Mononuclear cell (primary cell): ENCODE results near the gene TMOD2. TPM values are rescaled to one million over a fixed set of nuclear protein-coding genes. Genes with fewer than 3 reads are reported as not detected.

Experiments
- H3K27me3 ChIP-seq: 2 replicates; pipeline ENCODE4 v1.6.0; 2011; ENCODE audit warnings: low read length, control low read depth; ENCODE audit not compliant: insufficient read depth
- H3K4me1 ChIP-seq: 2 replicates; pipeline ENCODE4 v1.5.1; 2011; ENCODE audit warnings: mild to moderate bottlenecking, low read length, control low read depth; ENCODE audit not compliant: insufficient read depth
- H3K4me3 ChIP-seq: 2 replicates; pipeline ENCODE4 v1.5.1; 2011; ENCODE audit warnings: mild to moderate bottlenecking, low read length, moderate library complexity
- H3K9me3 ChIP-seq: 2 replicates; pipeline ENCODE4 v1.5.1; 2011; ENCODE audit warnings: low read depth, mild to moderate bottlenecking, control low read depth, low read length
- total RNA-seq: library from RNA; depleted of rRNA; stranded (reverse); fragments of >200 nt; gene quantifications from one replicate; pipeline ENCODE4 v1.2.3, GENCODE V29; 2012

TMOD2 gene
- total RNA-seq, 1 donor, result 5.9 TPM

DNA sequence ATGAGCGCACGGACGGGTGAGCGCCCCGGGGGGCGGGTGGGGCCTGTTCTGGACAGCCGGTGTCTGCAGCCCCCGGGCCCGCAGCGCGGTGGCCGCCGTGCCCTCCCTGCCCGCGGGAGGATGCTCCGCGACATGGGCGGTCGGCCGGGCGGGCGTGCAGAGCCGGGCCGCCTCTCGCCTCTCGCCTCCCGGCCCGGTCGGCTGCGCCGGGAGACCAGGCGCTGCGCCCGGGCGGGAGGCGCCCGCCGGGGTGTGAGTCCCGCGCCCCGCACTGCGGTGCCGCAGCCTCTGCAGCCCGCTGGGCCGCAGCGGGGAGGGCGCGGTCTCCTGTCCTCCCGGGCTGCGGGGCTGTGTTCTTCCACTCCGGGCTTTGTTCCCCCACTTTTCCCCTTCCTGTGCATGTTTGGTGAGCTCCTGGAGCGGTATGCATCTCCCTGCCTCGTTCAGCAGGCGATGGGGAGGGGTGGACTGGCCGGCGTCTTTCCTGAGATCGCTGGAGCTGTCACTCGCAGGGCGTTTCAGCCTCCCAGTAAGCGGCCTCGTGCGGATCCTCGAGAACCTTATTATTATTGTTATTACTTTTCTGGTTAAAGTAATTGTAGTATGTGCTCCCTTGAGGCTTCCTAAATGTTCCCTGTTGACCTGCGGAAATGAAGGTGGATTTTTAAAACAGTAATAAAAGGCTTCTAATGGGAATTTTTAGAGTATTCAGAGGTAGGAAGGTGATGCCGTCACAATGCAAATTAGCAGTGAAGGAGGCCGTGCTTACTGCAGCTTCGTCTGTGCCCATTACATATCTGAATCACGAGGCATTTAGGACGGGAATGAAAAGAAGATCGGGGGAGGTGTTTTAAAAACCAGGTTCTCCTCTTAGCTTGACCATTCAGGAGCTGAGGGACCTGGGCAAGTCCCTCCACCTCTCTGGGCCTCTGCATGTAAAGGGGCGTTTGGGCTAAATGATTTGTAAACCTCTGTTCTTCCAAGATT lies 593 bp downstream of the TMOD2 start:
- Histone ChIP-seq H3K4me3 (peak overlapping the region; percentile 48), H3K27me3 (peaks cover 4% of the 10 kb centered on the region), H3K9me3 (no peaks in the 10 kb centered on the region), H3K4me1 (peaks cover 50% of the 10 kb centered on the region)

DNA sequence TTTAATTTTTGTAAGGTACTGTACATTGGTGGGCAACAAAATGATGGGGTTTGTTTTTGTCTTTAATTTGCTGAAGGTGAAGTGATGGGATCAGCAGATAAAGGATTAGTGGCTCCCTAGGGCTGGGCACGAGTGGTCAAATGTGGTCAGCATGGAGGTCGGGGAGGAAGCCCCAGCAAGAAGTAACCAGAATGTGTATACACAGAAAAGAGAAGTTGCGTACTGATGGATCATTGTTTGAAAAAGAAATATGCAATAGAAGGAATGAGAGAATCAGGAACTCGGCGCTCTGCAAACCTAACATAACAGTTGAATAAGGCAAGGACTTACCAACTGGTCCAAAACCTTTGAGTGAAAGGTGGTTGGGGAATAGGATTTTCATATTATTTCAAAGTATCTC lies 1.5 kb downstream of the TMOD2 start:
- Histone ChIP-seq H3K4me3 (no peak overlapping the region), H3K4me1 (peaks cover 57% of the 10 kb centered on the region), H3K9me3 (no peaks in the 10 kb centered on the region), H3K27me3 (peaks cover 4% of the 10 kb centered on the region)

DNA sequence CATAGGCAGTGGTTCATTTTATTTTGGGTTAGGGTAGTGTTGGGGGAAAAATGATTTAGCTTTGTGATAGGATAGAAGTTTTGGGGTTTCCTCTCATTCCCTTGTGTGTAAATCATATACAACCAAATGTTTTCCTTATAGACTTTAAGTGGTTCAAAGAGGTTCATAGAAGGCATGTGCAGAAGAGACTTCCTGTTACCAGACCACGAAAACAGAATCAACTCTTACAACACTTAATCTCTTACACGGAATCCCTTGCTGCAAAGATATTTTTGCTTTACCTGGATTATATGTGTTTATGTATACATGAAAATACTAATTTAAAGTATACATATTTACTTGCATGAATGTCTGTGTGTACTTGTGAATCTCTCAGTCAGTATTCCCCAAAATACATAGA lies 2.9 kb downstream of the TMOD2 start:
- H3K4me3 ChIP-seq, result no peak overlapping the region
- H3K4me1 ChIP-seq, result peaks cover 66% of the 10 kb centered on the region
- no peaks in the 10 kb centered on the region for H3K9me3 ChIP-seq
- H3K27me3 ChIP-seq, result peaks cover 4% of the 10 kb centered on the region

DNA sequence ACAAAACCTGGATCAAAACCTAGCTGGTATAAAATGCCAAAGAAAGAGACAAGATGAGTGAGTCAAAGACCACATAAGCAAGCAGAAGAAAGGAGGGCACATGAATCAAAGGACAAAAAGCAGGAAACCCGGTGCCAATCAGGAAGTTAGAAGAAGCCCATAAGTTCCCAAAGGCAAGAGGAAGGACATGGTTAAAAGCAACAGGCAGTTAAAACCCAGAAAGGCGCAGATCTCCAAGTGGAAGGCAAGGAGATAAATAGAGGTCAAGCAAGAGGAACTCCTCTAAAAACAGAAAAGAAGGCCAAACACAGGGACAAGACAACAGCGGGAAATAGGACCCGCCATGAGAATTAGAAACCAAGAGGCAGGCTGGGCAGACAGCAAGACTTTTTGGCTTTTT lies 4.4 kb downstream of the TMOD2 start:
- Histone ChIP-seq H3K27me3 (peaks cover under 1% of the 10 kb centered on the region), H3K4me3 (no peak overlapping the region), H3K4me1 (peaks cover 71% of the 10 kb centered on the region), H3K9me3 (no peaks in the 10 kb centered on the region)

DNA sequence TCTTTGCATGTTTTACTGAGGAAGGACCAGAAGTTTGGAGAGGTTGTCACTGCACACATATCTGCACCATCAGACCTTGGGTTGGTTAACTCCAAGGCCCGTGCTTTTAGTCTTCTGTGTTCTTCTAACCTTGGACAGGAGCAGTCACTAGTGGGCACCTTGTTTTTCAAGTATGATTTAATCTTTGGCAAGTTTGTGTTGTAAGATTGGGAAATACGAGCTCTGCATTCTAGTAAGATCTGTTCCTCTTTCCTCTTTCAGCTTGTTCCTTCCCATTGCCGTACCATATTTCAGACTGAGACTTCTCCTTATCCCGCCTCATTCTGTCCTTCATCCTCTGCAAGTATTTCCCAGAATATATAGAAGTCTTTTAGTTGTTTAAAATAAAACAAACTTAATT lies 5.1 kb downstream of the TMOD2 start:
- Histone ChIP-seq H3K9me3 (no peaks in the 10 kb centered on the region), H3K4me3 (no peak overlapping the region), H3K4me1 (peaks cover 67% of the 10 kb centered on the region), H3K27me3 (no peaks in the 10 kb centered on the region)

DNA sequence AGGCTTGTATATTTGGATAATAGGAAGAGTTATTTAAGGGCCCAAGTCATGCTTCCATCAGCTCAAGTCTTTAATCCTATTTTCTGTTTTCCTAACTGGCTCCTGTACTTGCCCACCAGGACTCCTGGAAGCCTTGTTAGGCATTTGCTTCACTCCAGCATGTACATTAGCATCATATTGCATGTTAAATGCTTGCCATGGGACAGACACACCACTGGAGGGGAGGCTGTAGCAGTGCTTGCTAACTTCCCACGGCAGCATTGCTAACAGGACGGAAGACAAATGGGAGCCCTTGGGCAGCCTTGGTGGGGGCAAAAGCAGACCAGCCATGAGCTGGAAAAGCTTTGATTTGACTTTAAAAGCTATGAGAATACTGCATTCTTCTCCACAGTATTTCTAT lies 6.1 kb downstream of the TMOD2 start:
- no peak overlapping the region for H3K4me3 ChIP-seq
- no peaks in the 10 kb centered on the region for H3K27me3 ChIP-seq
- no peaks in the 10 kb centered on the region for H3K9me3 ChIP-seq
- H3K4me1 ChIP-seq, result peaks cover 61% of the 10 kb centered on the region

DNA sequence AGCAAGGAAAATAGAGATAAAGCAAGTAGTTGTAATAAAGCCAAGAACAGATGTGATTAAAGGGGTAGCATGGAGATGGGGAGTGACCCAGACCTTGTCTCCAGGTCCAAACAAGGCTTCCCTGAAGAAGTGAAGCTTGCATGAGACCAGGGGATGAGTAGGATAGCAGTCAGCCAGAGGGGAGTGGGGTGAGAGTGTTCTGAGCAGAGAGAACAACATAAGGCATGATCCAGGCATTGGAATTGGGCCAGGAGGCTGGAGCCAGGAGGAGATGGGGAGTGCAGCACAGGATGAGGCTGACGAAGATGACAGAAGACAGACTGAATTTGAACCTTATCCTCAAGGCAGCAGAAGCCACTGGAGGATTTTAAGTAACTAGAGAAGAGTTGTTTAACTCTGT lies 7.2 kb downstream of the TMOD2 start:
- H3K4me3 ChIP-seq, result no peak overlapping the region
- peaks cover 49% of the 10 kb centered on the region for H3K4me1 ChIP-seq

DNA sequence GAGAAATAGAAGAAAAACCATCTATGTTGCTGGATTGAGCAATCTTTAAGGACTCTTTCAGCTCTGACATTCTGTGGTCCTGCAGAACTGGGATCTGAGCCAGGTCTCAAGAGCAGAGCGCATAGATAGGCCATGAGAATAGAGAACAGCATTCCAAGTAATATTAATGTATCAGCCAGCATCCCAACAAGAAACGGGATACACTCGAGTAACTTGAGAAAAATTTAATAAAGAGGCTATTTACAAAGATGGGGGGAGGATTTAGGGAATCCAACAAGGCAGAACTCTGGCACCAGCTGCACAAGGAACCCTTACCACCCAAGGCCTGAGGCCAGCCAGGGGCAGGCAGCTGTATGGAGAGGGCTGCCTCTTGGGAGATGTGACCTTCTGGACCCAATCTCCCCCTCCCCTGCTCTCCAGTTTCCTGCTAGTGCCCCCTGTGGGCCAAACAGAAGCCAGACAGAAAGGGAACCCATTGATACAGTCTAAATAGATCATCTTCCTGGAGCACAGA lies 8.2 kb downstream of the TMOD2 start:
- Histone ChIP-seq H3K9me3 (no peaks in the 10 kb centered on the region), H3K4me3 (no peak overlapping the region), H3K27me3 (no peaks in the 10 kb centered on the region), H3K4me1 (peaks cover 43% of the 10 kb centered on the region)

More for the DNA sequence above, 7.2 kb downstream of the TMOD2 start:
- no peaks in the 10 kb centered on the region for H3K9me3 ChIP-seq
- no peaks in the 10 kb centered on the region for H3K27me3 ChIP-seq

DNA sequence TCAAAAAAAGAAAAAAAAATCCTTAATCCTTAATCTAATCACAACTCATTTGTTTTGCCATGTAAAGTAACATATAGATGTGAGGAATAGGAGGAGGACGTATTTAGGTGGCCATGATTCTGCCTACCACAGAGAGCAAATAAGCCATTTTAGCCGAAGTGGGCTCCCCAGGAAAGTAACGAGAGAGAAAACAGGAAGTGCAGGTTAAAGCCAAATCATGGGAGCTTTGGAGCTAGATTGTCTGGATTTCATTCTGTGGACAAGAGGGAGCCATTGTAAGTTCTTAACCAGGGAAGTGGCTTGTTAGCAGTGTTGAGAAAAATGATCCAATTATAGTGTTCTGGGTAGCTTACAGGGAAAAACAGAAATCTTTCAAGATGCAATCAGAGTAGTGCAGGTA lies 9.4 kb downstream of the TMOD2 start:
- Histone ChIP-seq H3K27me3 (no peaks in the 10 kb centered on the region), H3K4me3 (no peak overlapping the region), H3K4me1 (peaks cover 34% of the 10 kb centered on the region), H3K9me3 (no peaks in the 10 kb centered on the region)

DNA sequence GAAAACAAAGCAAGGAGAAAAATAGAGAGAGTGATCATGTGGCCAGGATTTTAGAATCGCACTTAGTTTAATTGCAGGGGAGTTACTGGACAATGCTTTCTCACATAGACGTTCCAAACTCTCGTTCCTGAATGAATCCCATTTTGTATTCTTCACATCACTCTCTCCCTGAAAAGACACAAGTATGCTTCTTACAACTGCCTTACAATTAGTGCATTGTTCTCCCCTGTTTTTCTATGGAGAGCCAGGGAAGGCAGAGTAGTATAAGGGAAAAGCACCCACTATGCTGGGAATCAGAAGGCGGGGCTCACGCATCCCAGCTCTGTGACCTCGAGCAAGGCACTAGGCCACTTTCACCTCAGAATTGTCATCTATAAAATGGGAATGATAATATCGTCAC lies 14.4 kb downstream of the TMOD2 start:
- no peaks in the 10 kb centered on the region for H3K9me3 ChIP-seq
- H3K4me3 ChIP-seq, result no peak overlapping the region
- no peaks in the 10 kb centered on the region for H3K27me3 ChIP-seq
- peaks cover 12% of the 10 kb centered on the region for H3K4me1 ChIP-seq

DNA sequence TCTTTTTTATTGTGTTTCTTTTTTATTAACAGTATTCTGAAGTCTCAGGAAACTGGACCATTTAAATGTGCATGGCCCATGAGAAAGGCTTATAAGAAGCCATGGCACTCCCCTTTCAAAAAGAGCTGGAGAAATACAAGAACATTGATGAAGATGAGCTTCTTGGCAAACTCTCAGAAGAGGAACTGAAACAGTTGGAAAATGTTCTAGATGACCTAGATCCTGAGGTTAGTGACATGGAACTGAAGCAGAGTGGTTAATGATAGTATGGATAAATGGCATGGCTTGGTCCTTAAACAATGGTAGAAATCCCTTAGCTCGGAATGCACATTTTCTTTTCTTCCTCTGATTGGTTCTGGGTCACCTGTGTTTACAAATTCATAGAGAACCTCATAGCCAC lies 14.9 kb downstream of the TMOD2 start:
- H3K4me1 ChIP-seq, result peaks cover 12% of the 10 kb centered on the region
- no peaks in the 10 kb centered on the region for H3K27me3 ChIP-seq
- no peaks in the 10 kb centered on the region for H3K9me3 ChIP-seq
- no peak overlapping the region for H3K4me3 ChIP-seq

DNA sequence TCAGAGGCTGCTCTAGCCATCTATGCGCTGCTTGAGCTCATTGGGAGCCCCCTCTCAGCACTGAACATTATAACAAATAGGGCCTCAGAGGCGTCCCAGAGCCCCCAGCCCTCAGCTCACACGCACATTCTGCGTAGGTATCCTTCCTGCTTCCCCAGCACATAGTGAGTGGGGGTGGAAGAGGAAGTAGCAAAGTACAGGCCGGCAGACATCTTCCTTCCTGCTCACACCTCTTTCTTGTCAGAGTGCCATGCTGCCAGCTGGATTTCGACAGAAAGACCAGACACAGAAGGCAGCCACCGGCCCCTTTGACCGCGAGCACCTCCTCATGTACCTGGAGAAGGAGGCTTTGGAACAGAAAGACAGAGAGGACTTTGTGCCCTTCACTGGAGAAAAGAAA lies 16.6 kb downstream of the TMOD2 start:
- no peak overlapping the region for H3K4me3 ChIP-seq
- H3K9me3 ChIP-seq, result no peaks in the 10 kb centered on the region
- no peaks in the 10 kb centered on the region for H3K27me3 ChIP-seq

DNA sequence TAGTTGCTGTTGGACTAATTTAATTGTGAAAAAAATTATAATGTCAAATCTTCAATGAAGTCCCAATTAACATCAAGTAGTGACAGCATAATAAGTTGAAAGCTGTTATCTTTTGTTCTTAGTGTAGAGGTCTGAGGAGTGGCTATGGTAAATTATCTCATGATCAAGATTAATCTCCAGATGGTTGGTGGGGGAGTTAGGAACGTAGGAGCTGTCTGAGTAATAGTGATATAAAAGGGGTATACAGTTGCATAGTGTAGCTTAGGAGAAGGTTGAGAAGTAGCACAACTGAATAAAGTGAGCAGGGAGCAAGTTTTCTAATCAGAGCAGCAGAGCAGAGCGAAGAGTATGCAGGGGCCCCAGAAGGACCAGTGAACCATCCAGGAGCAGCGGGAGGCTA lies 19.5 kb downstream of the TMOD2 start:
- no peaks in the 10 kb centered on the region for H3K9me3 ChIP-seq
- no peaks in the 10 kb centered on the region for H3K27me3 ChIP-seq
- H3K4me3 ChIP-seq, result no peak overlapping the region
- H3K4me1 ChIP-seq, result peaks cover 13% of the 10 kb centered on the region

More for the DNA sequence above, 16.6 kb downstream of the TMOD2 start:
- H3K4me1 ChIP-seq, result peaks cover 12% of the 10 kb centered on the region

DNA sequence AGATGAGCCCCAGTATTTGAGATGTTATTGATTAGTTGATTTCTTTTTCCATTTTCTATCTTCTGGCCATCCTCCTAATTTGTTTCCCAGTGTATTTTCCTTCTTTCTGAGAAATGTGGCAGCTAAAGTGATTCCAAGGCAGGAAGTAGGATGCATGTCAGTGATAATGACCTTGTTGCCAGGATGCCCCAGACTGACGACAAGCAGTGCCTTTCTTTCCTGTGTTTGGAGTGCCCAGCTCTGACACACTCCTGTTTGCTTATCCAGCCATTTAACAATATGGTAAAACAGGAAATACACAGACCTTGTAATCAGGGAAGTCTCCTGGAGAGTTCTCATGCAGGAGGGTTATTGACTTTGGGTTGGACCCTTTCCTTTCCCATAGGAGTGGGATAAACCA lies 20.4 kb downstream of the TMOD2 start:
- Histone ChIP-seq H3K9me3 (no peaks in the 10 kb centered on the region), H3K4me1 (peaks cover 14% of the 10 kb centered on the region), H3K27me3 (no peaks in the 10 kb centered on the region), H3K4me3 (no peak overlapping the region)

DNA sequence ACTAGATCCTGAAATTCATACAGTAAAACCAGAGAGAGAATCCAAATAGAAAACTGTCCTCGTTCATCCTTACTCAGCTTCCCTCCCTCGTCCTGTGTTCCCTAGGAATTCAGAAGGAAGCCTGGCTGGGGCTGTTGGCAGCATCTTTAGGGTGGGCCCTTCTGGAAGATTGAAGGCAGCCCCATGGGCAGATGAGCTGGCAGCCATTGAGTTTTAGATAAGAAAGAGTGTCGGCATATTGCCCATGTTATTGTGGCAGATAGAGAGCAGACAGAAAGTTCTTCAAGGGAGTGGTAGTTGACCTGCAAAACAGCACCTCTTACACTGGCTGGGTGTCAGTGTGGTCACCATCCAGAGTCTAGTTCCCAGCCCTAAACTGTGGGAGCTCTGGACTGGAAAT lies 23.5 kb downstream of the TMOD2 start:
- Histone ChIP-seq H3K4me3 (no peak overlapping the region), H3K27me3 (no peaks in the 10 kb centered on the region), H3K9me3 (no peaks in the 10 kb centered on the region), H3K4me1 (peaks cover 5% of the 10 kb centered on the region)
